HEK293 (cell line): ENCODE data around the gene UFC1.

ENCODE experiments used
- HIC1 ChIP-seq: fragments of 450-650 bp; formaldehyde crosslinking; IDR thresholded peaks from 2 replicates; pipeline ENCODE4 v1.5.1; 2016; ENCODE audit warnings: missing biosample characterization, missing genetic modification characterization
- KLF17 ChIP-seq: fragments of 450-650 bp; formaldehyde crosslinking; IDR thresholded peaks from 2 replicates; pipeline ENCODE4 v1.5.1; 2016; ENCODE audit warnings: missing biosample characterization, missing genetic modification characterization
- KLF9 ChIP-seq: fragments of 450-650 bp; formaldehyde crosslinking; IDR thresholded peaks from 2 replicates; pipeline ENCODE4 v1.5.1; 2016; ENCODE audit warnings: missing biosample characterization, missing genetic modification characterization, low read depth
- MEIS1 ChIP-seq: sonication (generic); formaldehyde crosslinking; IDR thresholded peaks from 2 replicates; pipeline ENCODE4 v1.8.1; 2022; ENCODE audit warnings: missing genetic modification reagents, mild to moderate bottlenecking, borderline replicate concordance
- OVOL3 ChIP-seq: fragments of 450-650 bp; formaldehyde crosslinking; IDR thresholded peaks from 2 replicates; pipeline ENCODE4 v1.5.1; 2016; ENCODE audit warnings: missing biosample characterization, missing genetic modification characterization
- PRDM1 ChIP-seq: fragments of 450-650 bp; formaldehyde crosslinking; IDR thresholded peaks from 2 replicates; pipeline ENCODE4; 2016; ENCODE audit warnings: missing biosample characterization, missing genetic modification characterization
- REPIN1 ChIP-seq: fragments of 450-650 bp; formaldehyde crosslinking; IDR thresholded peaks from 2 replicates; pipeline ENCODE4 v1.5.1; 2017; ENCODE audit warnings: missing biosample characterization, missing genetic modification characterization, low read depth
- YY1 ChIP-seq: fragments of 450-650 bp; formaldehyde crosslinking; IDR thresholded peaks from 2 replicates; pipeline ENCODE4 v1.5.1; 2018; ENCODE audit warnings: missing biosample characterization, missing genetic modification characterization
- YY2 ChIP-seq: fragments of 450-650 bp; formaldehyde crosslinking; IDR thresholded peaks from 2 replicates; pipeline ENCODE4 v1.5.1; 2016; ENCODE audit warnings: missing biosample characterization, missing genetic modification characterization
- ZBTB26 ChIP-seq: fragments of 450-650 bp; formaldehyde crosslinking; optimal IDR thresholded peaks from 2 replicates; pipeline ENCODE3; 2016; ENCODE audit warnings: missing biosample characterization, mild to moderate bottlenecking, missing genetic modification characterization
- ZEB2 ChIP-seq: fragments of 450-650 bp; formaldehyde crosslinking; IDR thresholded peaks from 2 replicates; pipeline ENCODE4 v1.5.1; 2016; ENCODE audit warnings: missing biosample characterization, missing genetic modification characterization
- ZNF221 ChIP-seq: fragments of 450-650 bp; formaldehyde crosslinking; IDR thresholded peaks from 2 replicates; pipeline ENCODE4 v1.5.1; 2017; ENCODE audit warnings: missing biosample characterization, missing genetic modification characterization, borderline replicate concordance
- ZNF26 ChIP-seq: fragments of 450-650 bp; formaldehyde crosslinking; IDR thresholded peaks from 2 replicates; pipeline ENCODE4 v1.5.1; 2016; ENCODE audit warnings: missing biosample characterization, missing genetic modification characterization
- ZNF335 ChIP-seq: fragments of 450-650 bp; formaldehyde crosslinking; conservative IDR thresholded peaks from 2 replicates; pipeline ENCODE4 v1.5.1; 2016; ENCODE audit warnings: missing biosample characterization, missing genetic modification characterization
- ZNF391 ChIP-seq: fragments of 450-650 bp; formaldehyde crosslinking; IDR thresholded peaks from 2 replicates; pipeline ENCODE4 v1.5.1; 2016; ENCODE audit warnings: low read depth, missing biosample characterization, missing genetic modification characterization, borderline replicate concordance
- ZNF394 ChIP-seq: fragments of 450-650 bp; formaldehyde crosslinking; IDR thresholded peaks from 2 replicates; pipeline ENCODE4 v1.5.1; 2016; ENCODE audit warnings: missing biosample characterization, missing genetic modification characterization, mild to moderate bottlenecking, moderate library complexity, borderline replicate concordance
- ZNF398 ChIP-seq: fragments of 450-650 bp; formaldehyde crosslinking; IDR thresholded peaks from 2 replicates; pipeline ENCODE4 v1.5.1; 2017; ENCODE audit warnings: missing biosample characterization, missing genetic modification characterization
- ZNF488 ChIP-seq: fragments of 450-650 bp; formaldehyde crosslinking; IDR thresholded peaks from 2 replicates; pipeline ENCODE4 v1.5.1; 2016; ENCODE audit warnings: missing biosample characterization, missing genetic modification characterization
- ZNF639 ChIP-seq: fragments of 450-650 bp; formaldehyde crosslinking; IDR thresholded peaks from 2 replicates; pipeline ENCODE4 v1.5.1; 2016; ENCODE audit warnings: missing biosample characterization, missing genetic modification characterization
- ZNF645 ChIP-seq: fragments of 450-650 bp; formaldehyde crosslinking; IDR thresholded peaks from 2 replicates; pipeline ENCODE4; 2016; ENCODE audit warnings: missing biosample characterization, missing genetic modification characterization
- ZNF664 ChIP-seq: fragments of 450-650 bp; formaldehyde crosslinking; IDR thresholded peaks from 2 replicates; pipeline ENCODE4 v1.5.1; 2016; ENCODE audit warnings: missing biosample characterization, missing genetic modification characterization
- ZNF704 ChIP-seq: fragments of 450-650 bp; formaldehyde crosslinking; IDR thresholded peaks from 2 replicates; pipeline ENCODE4 v1.5.1; 2016; ENCODE audit warnings: missing biosample characterization, missing genetic modification characterization
- ZSCAN18 ChIP-seq: fragments of 450-650 bp; formaldehyde crosslinking; IDR thresholded peaks from 2 replicates; pipeline ENCODE4 v1.5.1; 2016; ENCODE audit warnings: missing biosample characterization, missing genetic modification characterization

The UFC1 gene

GRCh38 chr1:161159087-161159912 lies 5.5 kb downstream of the UFC1 start, which contains the start of gene USP21 (continued):
- TF ChIP-seq REPIN1 (tag by site-specific recombination), result no peak
- TF ChIP-seq PRDM1 (tag by site-specific recombination), result no peak
- TF ChIP-seq ZNF488 (tag by site-specific recombination), result no peak
- TF ChIP-seq ZNF645 (tag by site-specific recombination), result no peak
- peak; percentile 51; the same call in 1 of the 2 replicates for TF ChIP-seq ZNF639 (tag by site-specific recombination)
- peak; percentile 37; the same call in 1 of the 2 replicates for TF ChIP-seq ZNF394 (tag by site-specific recombination)
- TF ChIP-seq YY2 (tag by site-specific recombination), result peak; percentile 89
- TF ChIP-seq KLF9 (tag by site-specific recombination), result peak; percentile 50; the same call in 1 of the 2 replicates
- peak; percentile 37; the same call in 1 of the 2 replicates for TF ChIP-seq ZNF398
- TF ChIP-seq YY1 (tag by site-specific recombination), result peak; percentile 98
- TF ChIP-seq KLF17, result no peak; the same call in 1 of the 2 replicates
- no peak for TF ChIP-seq HIC1 (tag by site-specific recombination)
- TF ChIP-seq ZNF26 (tag by site-specific recombination), result no peak
- TF ChIP-seq ZSCAN18 (tag by site-specific recombination), result 0 out of 2 replicates have a peak, but pooled peaks have one; percentile 12
- 0 out of 2 replicates have a peak, but pooled peaks have one; percentile 63 for TF ChIP-seq ZNF391
- TF ChIP-seq MEIS1 (CRISPR knock-in tag), result no peak
- no peak for TF ChIP-seq OVOL3 (tag by site-specific recombination)
- TF ChIP-seq ZBTB26 (tag by site-specific recombination), result peak; percentile 43
- TF ChIP-seq ZNF221 (tag by site-specific recombination), result no peak
- peak; percentile 93 for TF ChIP-seq ZNF335 (tag by site-specific recombination)
- no peak for TF ChIP-seq ZNF704 (tag by site-specific recombination)
- no peak for TF ChIP-seq ZNF664 (tag by site-specific recombination)
- peak; percentile 34; the same call in 1 of the 2 replicates for TF ChIP-seq ZEB2 (tag by site-specific recombination)
